Small intestine (tissue), 7 donors: ENCODE data around the gene TBC1D10B. TPM values are rescaled to one million over a fixed set of nuclear protein-coding genes. Genes with fewer than 3 reads are reported as not detected.
A peak's percentile ranks its signal among the peaks of the same experiment; 100 is the strongest.

Experiments used
- DNase-seq, 2 donors: peaks; one replicate each; pipeline versions ENCODE4 v3.0.0 to v3.0.0-alpha.2; 2013
- FAIRE-seq: peaks from 2 replicates; lab custom pipeline; 2012; peaks lifted over from hg19 to GRCh38; lab: Jason Lieb, UNC
- H3K27ac ChIP-seq, 3 donors: one replicate each; pipeline ENCODE4 v1.5.1; 2013; ENCODE audit warnings: low read length in 2 of 3, mild to moderate bottlenecking in 2 of 3, control low read depth in 1 of 3, inconsistent platforms in 1 of 3, low read depth in 1 of 3, moderate library complexity in 1 of 3
- H3K27me3 ChIP-seq, 3 donors: one replicate each; pipeline ENCODE4 v1.6.1; 2013; ENCODE audit warnings: low read length in 3 of 3, inconsistent platforms in 1 of 3; ENCODE audit not compliant: control insufficient read depth in 3 of 3, insufficient read depth in 3 of 3
- H3K36me3 ChIP-seq, 3 donors: one replicate each; pipeline ENCODE4 v1.6.1; 2013; ENCODE audit warnings: low read length in 3 of 3, inconsistent platforms in 1 of 3, low read depth in 1 of 3, mild to moderate bottlenecking in 1 of 3, moderate library complexity in 1 of 3; ENCODE audit not compliant: control insufficient read depth in 3 of 3, insufficient read depth in 2 of 3
- H3K4me1 ChIP-seq, 3 donors: one replicate each; pipeline ENCODE4 v1.6.1; 2013; ENCODE audit warnings: low read length in 2 of 3, inconsistent platforms in 1 of 3, low read depth in 1 of 3, mild to moderate bottlenecking in 1 of 3, moderate library complexity in 1 of 3; ENCODE audit not compliant: control insufficient read depth in 3 of 3, insufficient read depth in 2 of 3
- H3K4me3 ChIP-seq, 3 donors: one replicate each; pipeline ENCODE4 v1.5.1; 2013; ENCODE audit warnings: low read length in 3 of 3, control low read depth in 1 of 3, inconsistent platforms in 1 of 3, low read depth in 1 of 3, mild to moderate bottlenecking in 1 of 3, moderate library complexity in 1 of 3
- H3K9me3 ChIP-seq, 2 donors: one replicate each; pipeline ENCODE4 v1.6.1; 2013; ENCODE audit warnings: low read depth in 1 of 2, low read length in 1 of 2; ENCODE audit not compliant: control insufficient read depth in 2 of 2, insufficient read depth in 1 of 2
- WGBS, 3 donors: extraction: QIAGEN DNeasy Blood & Tissue Kit; methylation state at CpG; one replicate each; pipeline ENCODE4 v1.1.7; 2013; 5-methylcytosine and 5-hydroxymethylcytosine counted together
- polyA plus RNA-seq, 4 donors: library from polyadenylated mRNA; stranded (reverse) in 3 of 4; unstranded in 1 of 4; fragments of 200-250 nt in 3 of 4; fragments of 120-200 nt in 1 of 4; gene quantifications; one replicate each; pipeline versions ENCODE4 v1.2.1 to v1.2.3, GENCODE V29; 2013
- donor health status: healthy with polysubstance abuse.
- donor health status: control.
- donor health status: control.
- donor health status: Bipolar disorder and iron deficiency.
- donor health status: healthy.

Gene TBC1D10B
- polyA plus RNA-seq, 4 donors: 30.8 to 46.1 (median 41.9) TPM

GRCh38 chr16:30378236-30379157 is 8.2 kb upstream of the TBC1D10B start:
- DNase-seq: peak; percentile 98 to 99
- H3K27ac ChIP-seq: peak overlapping the region; percentile 82 to 100 (median 100)
- WGBS, 3 donors: 1% methylated on average over 51 to 67 of the region's 67 CpGs
- H3K36me3 ChIP-seq: peaks cover 0 to 7% (median 0%) of the 10 kb centered on the region in 3 donors
- no peak for FAIRE-seq
- H3K9me3 ChIP-seq: no peaks in the 10 kb centered on the region
- H3K27me3 ChIP-seq: no peaks in the 10 kb centered on the region
- peaks cover 2 to 20% (median 5%) of the 10 kb centered on the region in 3 donors for H3K4me1 ChIP-seq
- peak overlapping the region; percentile 35 to 94 (median 65) for H3K4me3 ChIP-seq

GRCh38 chr16:30377812-30378235 is 7.5 kb upstream of the TBC1D10B start:
- 0 to 1% (median 0%) methylated on average over 28 to 39 of the region's 39 CpGs for WGBS, 3 donors
- DNase-seq (peak; percentile 83 to 94), FAIRE-seq (no peak)
- H3K9me3 ChIP-seq: no peaks in the 10 kb centered on the region
- peak overlapping the region; percentile 35 to 94 (median 65) for H3K4me3 ChIP-seq
- H3K4me1 ChIP-seq: peaks cover 2 to 20% (median 5%) of the 10 kb centered on the region in 3 donors
- H3K27ac ChIP-seq: peak overlapping the region; percentile 99 to 100 (median 100)
- peaks cover 0 to 7% (median 0%) of the 10 kb centered on the region in 3 donors for H3K36me3 ChIP-seq
- H3K27me3 ChIP-seq: no peaks in the 10 kb centered on the region

- DNase-seq (no peak), FAIRE-seq (no peak)
- Histone ChIP-seq H3K9me3 (no peaks in the 10 kb centered on the region), H3K4me1 (peaks cover 2 to 20% (median 5%) of the 10 kb centered on the region in 3 donors), H3K36me3 (peaks cover 0 to 7% (median 0%) of the 10 kb centered on the region in 3 donors), H3K4me3 (peak overlapping the region; percentile 35 to 94 (median 65)), H3K27ac (peak overlapping the region; percentile 99 to 100 (median 100)), H3K27me3 (no peaks in the 10 kb centered on the region)
- 29 to 38% (median 35%) methylated on average over 28 to 29 of the region's 29 CpGs for WGBS, 3 donors
These were observed 6.9 kb upstream of the TBC1D10B start for GRCh38 chr16:30377050-30377811.

- peak overlapping the region in 2 of 3 donors; percentile 47 to 100 for H3K27ac ChIP-seq
- DNase-seq: no peak
- no peaks in the 10 kb centered on the region for H3K27me3 ChIP-seq
- FAIRE-seq: no peak
- H3K36me3 ChIP-seq: peaks cover 0 to 5% (median 0%) of the 10 kb centered on the region in 3 donors
- H3K4me3 ChIP-seq: no peak overlapping the region
- H3K4me1 ChIP-seq: peaks cover 2 to 19% (median 5%) of the 10 kb centered on the region in 3 donors
- H3K9me3 ChIP-seq: no peaks in the 10 kb centered on the region
- WGBS, 3 donors: 88 to 97% (median 92%) methylated on average over 8 of the region's 8 CpGs
These were observed 6.2 kb upstream of the TBC1D10B start for GRCh38 chr16:30376461-30376902.

- Histone ChIP-seq H3K9me3 (no peaks in the 10 kb centered on the region), H3K4me3 (no peak overlapping the region), H3K27me3 (no peaks in the 10 kb centered on the region), H3K36me3 (peaks cover 0 to 5% (median 0%) of the 10 kb centered on the region in 3 donors), H3K27ac (no peak overlapping the region), H3K4me1 (peaks cover 2 to 21% (median 5%) of the 10 kb centered on the region in 3 donors)
- WGBS, 3 donors: 90 to 94% (median 92%) methylated on average over 8 of the region's 8 CpGs
- DNase-seq (no peak), FAIRE-seq (no peak)
These were observed 5.6 kb upstream of the TBC1D10B start for GRCh38 chr16:30375864-30376263.

GRCh38 chr16:30374538-30374937 is 4.2 kb upstream of the TBC1D10B start, which contains the start of gene MYL11:
Gene MYL11 (plus strand): TSS chr16:30374802. CDS start chr16:30374858, 56 bp downstream.
- FAIRE-seq (no peak), DNase-seq (no peak)
- H3K27ac ChIP-seq: no peak within 1 kb of the TSS
- H3K4me3 ChIP-seq: no peak within 1 kb of the TSS
- no peaks in the 10 kb centered on the region for H3K27me3 ChIP-seq
- no peaks in the 10 kb centered on the region for H3K36me3 ChIP-seq
- WGBS, 3 donors: 89 to 98% (median 94%) methylated on average over 6 of the region's 6 CpGs
- no peaks in the 10 kb centered on the region for H3K9me3 ChIP-seq
- peaks cover 2 to 20% (median 5%) of the 10 kb centered on the region in 3 donors for H3K4me1 ChIP-seq

- Histone ChIP-seq H3K9me3 (no peaks in the 10 kb centered on the region), H3K36me3 (peaks cover 0 to 3% (median 0%) of the 10 kb centered on the region in 3 donors), H3K4me1 (peaks cover 2 to 12% (median 3%) of the 10 kb centered on the region in 3 donors), H3K4me3 (no peak overlapping the region), H3K27me3 (no peaks in the 10 kb centered on the region), H3K27ac (no peak overlapping the region)
- FAIRE-seq (no peak), DNase-seq (peak in 1 of 2 donors; percentile 2)
- 79 to 93% (median 83%) methylated on average over 5 of the region's 5 CpGs for WGBS, 3 donors
These were observed 2.4 kb upstream of the TBC1D10B start for GRCh38 chr16:30372725-30373124.
